Anterior cingulate cortex (tissue), 58 donors: Measurements from ENCODE around the gene FAM114A2.
"Not testable (repeated sequence)": the region's sequence is repeated elsewhere in the genome, so short reads cannot be mapped to it uniquely, and the experiment has no call there.

Experiments
- DNase-seq, 58 donors: peaks; one replicate each; lab custom pipeline; 2025; lab: John Stamatoyannopoulos, UW

FAM114A2 gene

DNA sequence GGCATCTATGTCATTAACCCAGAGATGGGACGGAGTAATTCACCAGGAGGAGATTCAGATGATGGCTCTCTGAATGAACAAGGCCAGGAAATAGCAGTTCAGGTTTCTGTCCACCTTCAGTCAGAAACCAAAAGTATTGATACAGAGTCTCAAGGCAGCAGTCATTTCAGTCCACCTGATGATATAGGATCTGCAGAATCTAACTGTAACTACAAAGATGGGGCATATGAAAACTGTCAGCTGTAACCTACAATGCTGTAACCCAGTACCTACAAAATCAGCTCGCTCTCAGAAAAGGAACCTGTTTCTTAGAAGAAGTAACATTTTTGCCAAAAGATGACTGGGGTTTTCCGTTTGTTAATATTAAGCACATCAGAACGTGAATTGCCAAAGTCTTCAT is 14.8 kb upstream of the FAM114A2 start:
- DNase-seq: no peak

DNA sequence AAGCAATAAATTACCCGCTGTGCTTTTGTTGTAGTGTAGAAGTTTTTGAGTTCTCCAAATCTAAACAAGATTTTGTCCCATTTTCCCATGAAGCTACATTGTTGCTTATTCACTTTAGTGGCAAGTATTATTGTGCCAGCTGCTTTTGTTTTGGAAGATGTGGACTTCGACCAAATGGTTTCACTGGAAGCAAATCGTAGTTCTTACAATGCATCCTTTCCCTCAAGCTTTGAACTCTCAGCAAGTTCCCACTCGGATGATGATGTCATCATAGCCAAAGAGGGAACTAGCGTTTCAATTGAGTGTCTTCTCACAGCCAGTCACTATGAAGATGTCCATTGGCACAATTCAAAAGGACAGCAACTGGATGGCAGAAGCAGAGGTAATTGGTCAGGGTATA is 10.9 kb upstream of the FAM114A2 start:
- peak in 12 of 58 donors; percentile 1 to 51 (median 7) for DNase-seq

DNA sequence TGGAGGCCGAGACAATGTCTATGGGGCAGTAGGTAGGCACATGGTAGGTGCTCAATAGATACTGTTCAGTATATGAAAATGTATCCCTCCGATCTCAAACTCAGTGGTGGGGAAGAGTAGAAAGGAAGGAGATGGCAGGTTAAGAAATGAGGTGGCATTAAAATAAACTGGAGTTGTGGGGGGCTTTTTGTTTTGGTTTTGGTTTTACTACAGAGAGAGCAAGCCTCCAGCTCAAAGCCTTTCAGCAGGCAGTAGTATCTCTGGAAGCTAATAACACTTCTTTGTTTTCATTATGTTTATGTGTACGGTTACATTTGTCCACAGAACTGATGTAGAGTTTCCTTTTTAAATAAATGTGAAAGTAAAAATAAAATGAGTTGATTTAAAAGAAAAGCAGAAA is 8.6 kb upstream of the FAM114A2 start:
- no peak for DNase-seq

DNA sequence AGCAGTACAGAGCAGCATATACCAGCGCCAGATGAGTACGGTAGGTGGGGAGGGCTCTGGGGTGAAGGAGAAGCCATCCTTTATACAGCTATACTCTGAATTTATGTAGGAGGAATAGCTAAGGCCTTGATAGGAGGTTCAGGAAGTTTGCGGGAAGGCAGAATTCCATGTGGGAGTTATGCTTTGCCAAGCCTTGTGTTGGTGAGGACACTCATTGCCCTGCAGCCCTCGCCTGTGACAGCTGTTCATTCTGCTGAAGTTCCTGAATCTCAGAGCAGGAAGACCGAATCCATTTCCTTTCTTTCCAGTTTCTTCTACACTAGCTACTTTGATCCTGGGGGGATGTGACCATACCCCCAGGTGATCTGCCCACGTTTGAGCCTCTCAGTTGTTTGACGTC is 7.8 kb upstream of the FAM114A2 start:
- DNase-seq: no peak

DNA sequence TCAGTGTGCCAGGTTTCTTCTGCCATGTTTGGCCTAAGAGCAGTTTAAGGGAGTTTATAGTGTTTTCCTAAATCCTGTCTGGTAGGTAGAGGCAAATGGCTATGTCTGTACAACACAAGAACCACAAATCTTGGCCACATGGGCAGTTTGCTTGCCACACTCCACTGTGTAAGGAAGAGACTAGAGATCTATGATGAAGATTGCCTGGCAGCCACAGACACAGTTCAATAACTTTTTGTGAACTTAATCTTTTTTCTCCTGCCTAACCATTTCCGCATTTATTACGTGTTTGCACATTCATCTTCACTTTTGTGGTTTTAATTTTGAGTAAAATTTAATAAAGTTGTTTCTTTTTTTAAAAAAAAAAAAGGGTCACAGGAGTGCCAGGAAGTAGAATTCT is 5.9 kb upstream of the FAM114A2 start:
- no peak for DNase-seq

DNA sequence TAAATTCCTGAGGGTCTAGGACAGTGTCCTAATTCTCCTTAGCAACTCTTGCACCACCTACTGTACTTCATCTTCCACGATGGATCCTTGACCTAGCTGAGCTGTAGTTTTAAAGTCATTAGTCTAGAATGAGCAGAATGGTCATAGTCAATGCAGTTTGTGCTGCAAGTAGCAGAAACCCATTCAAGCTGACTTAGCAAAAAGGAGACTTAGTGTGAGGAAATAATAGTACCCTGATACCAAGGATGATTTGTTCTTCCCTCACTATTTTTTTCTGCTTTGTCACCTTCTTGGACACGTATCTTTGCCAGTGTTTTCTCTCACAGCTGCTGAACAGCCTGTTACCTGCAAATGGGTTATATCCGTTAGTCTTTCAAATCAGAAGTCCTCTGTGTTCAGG is 5.4 kb upstream of the FAM114A2 start:
- DNase-seq: no peak

DNA sequence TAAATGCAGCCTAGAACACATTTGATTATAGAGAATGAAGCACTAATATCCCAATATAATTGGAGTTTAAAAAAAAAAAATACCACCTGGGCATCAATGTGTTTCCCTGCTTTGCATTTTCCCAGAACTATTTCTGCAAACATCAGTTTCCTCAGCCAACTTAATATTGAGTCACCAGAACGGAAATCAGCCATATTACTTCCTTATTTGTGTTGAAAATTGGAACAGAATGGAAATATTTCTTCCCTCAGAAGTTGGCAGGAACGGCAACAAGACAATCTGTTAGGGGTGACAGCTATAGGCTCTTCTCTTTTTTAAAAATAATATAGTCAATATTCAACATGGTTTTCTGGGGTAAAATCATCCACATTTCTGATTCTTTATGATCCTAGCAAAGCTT is 4.1 kb upstream of the FAM114A2 start:
- no peak for DNase-seq

DNA sequence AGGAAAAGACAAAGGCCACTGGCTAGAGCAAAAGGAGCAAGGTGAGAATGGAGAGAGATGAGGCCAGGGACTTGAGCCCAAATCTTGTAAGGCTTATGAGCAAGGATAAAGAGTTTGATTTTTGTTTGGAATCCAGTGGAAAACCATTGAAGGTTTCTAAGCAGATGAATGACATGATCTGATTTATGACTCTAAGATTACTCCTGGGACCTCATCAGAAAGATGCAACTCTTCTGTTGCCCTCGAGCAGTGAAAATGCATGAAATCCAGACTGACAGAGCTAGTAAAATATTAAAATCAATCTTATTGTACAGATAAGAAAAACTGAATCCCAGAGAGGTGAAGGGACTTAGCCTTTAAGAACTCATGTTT is 734 bp upstream of the FAM114A2 start:
- DNase-seq: no peak

DNA sequence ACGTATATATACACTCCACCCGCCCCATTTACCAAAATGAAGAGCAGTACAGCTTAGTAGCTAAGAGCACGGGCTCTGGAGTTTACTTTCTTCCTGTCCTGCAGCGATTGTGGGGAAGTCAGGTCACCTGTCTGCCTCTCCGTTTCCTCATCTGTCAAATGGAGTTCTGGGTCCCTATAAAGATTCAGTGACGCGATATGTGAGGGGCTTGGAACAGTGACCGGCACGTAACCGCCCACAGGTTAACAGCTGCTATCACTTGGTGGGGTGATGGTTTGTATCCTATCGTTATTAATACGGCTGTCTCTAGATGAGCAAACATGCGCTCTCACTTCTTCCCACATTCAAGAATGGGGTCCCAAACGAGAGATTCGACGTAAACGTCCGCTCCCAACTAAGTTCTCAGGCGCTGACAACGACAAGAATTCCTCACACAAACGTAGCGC is 426 bp downstream of the FAM114A2 start:
- peak in 3 of 58 donors; percentile 4 to 32 (median 30) for DNase-seq

DNA sequence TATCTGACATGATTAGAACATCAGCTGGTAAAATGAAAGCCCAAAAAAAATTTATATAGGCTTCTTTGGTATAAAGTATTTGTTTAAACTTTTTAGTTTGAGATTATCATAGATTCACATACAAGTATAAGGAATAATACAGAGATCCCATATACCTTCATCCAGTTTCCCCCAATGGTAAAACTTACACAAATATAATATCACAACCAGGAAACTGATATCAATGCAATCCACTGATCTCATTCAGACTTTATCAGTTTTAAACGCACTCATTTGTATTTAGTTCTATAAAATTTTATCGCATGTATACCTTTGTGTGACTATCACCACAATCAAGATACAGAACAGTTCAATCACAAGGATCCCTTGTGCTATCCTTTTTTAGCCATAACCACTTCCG is 3.8 kb downstream of the FAM114A2 start:
- no peak for DNase-seq

DNA sequence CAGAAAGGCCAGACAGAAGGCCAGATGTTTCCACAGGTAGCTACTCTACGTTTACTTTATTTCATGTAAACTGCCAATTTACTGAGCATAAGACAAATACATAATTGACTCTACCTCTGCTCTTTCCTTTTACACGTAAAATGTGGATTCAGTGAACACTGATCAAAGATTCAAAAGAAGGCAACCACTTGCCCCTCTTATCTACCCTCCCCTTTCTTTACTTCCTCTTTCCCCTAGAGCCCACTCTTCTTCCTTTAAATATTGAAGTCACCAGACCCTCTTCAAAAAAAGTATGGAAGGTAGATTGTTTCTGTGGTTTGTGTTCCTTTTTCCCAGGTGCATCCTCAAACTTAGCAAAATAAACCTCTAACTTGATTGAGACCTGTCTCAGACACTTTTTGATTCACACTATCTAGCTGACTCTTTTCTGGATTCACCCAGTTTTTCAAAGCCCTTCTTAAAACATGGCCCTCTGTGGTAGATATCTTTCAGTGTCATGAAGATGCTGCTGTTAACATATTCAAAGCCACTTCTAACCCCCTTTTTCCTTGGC is 6.7 kb downstream of the FAM114A2 start:
- DNase-seq: no peak

DNA sequence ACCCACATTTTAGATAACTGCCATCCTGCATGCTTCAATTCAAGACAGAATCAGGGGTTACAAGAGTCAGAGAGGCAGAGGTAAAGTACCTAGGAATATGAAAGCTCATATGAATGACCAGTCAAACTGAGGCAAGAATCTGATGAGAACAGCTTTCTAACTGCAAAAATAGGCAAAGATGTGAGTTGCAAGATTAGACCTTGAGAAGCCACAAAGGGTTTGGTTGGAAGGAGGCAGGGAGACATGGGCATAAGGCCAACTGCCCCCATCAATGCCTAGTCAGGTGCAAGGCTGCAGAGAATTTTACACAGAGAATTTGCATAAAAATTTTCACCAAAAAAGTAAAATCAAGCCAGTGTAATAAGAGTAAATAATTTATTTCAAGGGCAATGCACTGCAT is 12.8 kb downstream of the FAM114A2 start:
- DNase-seq: no peak

DNA sequence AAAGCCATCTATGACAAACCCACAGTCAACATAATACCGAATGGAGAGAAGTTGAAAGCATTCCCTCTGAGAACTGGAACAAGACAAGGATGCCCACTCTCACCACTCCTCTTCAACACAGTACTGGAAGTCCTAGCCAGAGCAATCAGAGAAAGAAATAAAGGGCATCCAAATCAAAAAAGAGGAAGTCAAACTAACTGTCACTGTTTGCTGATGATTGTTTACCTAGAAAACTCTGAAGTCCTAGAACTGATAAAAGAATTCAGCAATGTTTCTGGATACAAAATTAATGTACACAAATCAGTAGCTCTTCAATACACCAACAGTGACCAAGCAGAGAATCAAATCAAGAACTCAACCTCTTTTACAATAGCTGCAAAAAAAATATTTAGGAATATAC is 19.8 kb downstream of the FAM114A2 start:
- not testable (repeated sequence) for DNase-seq

DNA sequence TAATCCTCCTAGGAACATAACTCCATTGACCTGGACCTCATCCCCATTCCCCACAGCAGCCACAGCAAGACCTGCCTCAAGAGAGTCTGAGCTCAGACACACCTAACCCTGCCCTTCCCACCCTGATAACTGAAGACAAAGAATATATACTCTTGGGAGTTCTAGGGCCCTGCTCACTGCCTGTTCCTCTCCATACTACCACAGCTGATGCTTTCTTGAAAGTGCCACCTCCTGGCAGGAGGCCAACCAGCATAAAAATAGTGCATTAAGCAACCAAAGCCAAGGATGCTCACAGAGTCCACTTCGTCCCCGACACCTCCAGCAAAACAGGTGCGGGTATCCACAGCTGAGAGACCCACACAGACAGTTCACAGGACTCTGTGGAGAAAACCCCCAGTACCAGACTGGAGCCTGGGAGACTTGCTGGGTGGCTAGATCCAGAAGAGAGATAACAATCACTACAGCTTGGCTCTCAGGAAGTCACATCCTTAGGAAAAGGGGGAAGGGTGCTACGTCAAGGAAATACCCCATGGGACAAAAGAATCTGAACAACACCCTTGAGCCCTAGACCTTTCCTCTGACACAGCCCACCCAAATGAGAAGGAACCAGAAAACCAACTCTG is 23.5 kb downstream of the FAM114A2 start:
- no peak for DNase-seq

DNA sequence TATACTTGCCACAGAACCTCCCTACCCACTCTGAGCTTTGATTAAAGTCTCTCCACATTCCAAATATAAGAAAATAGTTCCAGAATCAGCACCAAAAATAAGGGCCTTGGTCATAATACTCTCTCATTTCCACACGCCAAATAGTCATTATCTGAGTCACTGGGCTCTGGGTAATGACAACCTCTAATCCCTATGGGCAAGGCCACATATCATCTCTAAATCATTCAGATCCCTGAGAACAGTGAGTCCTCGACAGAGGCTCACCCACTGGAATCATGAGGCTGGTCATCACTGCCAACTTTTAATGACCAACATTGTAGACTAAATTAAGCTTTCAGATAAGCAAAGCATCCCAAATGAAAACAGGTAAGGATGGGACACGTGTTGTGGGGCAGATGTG is 28.1 kb downstream of the FAM114A2 start:
- no peak for DNase-seq

DNA sequence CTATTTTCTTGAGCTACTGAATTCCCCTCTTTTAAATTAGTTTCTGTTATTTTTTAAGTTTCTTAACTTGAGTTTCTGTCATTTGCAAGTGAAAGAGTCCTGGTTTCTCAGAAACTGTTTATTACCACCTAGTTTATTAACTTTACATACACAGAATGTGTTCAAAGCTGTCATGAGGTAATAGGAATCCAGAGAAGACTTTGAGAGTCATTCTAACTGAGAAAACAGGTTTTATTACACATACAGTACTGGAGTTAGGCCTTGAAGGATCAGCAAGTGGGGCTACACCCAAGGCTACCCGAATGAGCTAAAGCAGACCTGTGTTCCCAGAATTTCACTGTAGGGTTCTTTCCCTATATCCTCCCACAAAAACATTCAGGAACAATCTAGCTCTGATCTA is 33.1 kb downstream of the FAM114A2 start:
- DNase-seq: no peak

DNA sequence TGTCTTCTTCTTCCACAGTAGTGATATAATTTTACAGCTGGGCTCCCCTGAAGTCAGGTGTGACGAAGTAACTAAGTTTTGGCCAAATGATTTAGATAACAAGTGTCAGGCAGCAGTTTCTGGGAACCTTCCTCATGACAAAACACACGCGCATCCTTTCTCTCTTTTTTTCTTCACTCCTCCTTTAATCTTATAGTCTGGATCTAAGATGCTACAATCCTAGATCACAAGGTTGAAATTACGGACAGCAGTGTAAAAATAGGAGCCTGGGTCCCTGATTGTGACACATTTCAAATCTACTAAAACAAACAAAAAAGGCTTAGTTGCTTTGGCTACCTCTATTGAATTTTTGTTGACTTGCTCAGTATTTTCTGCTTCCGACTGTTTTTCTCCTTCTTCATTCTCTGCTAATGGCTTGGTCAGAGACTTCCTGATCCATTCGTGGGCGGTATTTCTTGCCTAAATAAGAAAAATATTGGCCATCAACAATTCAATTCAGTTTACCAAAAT is 36.1 kb downstream of the FAM114A2 start:
- DNase-seq: no peak

DNA sequence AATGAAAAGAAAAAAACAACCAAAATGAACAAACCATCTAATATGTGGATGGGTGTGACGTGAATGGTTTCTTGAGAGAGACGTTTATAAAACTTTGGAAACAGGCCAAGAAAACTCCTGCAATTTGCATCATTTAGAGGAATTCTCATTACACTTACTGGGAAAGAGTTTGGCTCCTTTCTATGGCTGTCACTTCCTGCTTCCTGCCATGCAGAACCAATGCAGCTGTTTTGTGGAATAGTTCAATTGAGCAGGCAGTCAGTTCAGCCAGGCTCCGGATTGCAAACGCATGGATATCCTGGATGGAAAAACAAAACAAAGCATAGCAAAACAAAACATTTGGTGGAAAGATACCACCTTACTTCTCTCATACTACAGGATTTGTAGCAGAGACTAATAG is 36.6 kb downstream of the FAM114A2 start:
- no peak for DNase-seq

DNA sequence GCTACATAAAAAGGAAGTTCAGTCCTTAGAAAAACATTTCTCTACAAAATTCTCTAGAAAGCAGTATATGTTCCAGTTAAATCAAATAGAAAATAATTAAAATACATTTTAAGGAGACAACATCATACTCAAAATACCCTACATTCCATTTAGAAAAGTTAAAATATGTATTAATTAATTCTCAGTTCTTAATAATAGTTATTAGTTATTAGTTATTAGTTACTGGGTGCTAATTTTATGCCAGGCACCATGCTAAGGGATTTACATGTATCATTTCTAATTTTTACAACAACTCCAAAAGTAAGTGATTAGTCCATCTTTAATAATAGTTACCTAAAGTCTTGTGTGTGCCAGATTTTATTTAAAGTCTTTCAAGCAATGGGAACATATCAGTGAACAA is 38.0 kb downstream of the FAM114A2 start:
- DNase-seq: no peak

DNA sequence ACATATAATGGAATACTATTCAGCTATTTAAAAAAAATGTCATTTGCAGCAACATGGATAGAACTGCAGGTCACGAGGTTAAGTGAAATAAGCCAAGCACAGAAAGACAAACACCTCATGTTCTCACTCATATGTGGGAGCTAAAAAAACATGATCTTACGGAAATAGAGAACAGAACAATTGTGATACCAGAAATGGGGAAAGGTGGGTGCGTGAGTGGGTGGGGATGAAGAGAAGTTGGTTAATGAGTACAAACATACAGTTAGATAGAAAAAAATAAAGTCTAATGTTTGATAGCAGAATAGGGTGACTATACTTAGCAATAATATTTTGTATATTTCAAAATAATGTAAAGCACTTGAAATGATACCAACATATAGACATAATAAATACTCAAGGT is 38.7 kb downstream of the FAM114A2 start:
- DNase-seq: no peak

DNA sequence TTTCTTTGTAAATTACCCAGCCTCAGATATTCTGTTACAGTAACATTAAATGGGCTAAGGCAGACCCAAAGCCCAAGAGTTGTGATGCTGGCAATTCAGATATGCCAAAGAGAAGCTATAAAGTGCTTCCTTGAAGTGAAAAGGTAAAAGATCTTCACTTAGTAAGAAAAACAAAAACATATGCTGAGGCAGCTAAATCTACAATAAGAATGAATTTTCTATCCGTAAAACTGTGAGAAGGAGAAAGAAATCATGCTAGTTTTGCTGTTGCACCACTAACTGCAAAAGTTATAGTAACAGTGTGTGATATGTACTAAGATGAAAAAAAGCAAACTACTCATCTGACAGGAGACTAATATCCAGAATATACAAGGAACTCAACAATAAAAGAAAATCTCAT is 39.9 kb downstream of the FAM114A2 start:
- DNase-seq: no peak

DNA sequence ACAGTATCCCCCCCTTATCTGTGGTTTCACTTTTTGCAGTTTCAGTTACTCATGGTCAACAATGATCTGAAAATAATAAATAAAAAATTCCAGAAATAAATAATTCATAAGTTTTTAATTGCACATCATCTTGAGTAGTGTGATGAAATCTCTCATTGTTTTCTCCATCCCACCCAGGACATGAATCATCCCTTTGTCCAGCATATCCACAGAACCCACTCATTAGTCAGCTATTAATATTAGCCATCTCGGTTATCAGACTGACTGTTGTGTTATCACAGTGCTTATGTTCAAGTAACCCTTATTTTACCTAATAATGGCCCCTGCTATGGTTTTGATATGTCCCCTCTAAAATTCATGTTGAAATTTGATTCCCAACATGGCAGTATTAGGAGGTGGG is 40.7 kb downstream of the FAM114A2 start:
- DNase-seq: no peak

DNA sequence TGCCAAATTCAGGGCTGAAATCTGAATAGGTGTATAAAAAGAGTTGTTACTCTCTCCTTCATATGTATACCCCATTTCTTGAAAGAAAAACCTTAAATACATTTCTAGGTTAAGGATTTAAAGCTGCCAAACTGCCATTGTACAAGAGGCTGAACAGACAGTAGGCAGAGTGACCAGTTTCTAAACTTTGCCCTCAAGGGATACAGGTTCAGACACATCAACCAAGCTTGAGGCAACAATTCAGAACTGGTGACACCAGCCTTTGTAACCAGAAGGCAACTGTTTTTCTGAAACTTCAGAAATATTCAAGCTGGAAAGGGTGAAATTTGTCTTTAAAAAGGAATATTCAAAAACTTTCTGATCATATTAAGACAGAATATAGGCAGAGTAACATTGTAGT is 47.5 kb downstream of the FAM114A2 start:
- no peak for DNase-seq
